ENCODE results near the gene TIAM2.
"Not testable (repeated sequence)": the region's sequence is repeated elsewhere in the genome, so short reads cannot be mapped to it uniquely, and the experiment has no call there.

The TIAM2 gene

DNA sequence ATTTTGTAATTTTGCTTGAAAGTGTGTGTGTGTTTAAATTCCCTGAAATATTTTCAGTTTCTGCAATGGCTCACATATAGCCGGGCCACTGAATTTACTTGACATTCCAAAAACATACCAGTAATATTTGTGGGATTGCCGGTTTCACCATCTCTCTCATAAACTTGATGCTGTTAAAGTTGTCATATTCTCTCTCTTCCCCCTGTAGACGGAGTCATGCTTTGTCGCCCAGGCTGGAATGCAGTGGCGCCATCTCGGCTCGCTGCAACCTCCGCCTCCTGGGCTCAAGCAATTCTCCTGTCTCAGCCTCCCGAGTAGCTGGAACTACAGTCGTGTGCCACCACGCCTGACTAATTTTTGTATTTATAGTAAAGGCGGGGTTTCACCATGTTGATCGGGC is 122.1 kb downstream of the TIAM2 start:
- in situ Hi-C loops (cut with MboI; ENCODE audit: low pct_unique_long_range_greater_than_20kb, low sequenced_read_pairs, unreplicated experiment): no loop called here
- TF ChIP-seq, protein P1, sequence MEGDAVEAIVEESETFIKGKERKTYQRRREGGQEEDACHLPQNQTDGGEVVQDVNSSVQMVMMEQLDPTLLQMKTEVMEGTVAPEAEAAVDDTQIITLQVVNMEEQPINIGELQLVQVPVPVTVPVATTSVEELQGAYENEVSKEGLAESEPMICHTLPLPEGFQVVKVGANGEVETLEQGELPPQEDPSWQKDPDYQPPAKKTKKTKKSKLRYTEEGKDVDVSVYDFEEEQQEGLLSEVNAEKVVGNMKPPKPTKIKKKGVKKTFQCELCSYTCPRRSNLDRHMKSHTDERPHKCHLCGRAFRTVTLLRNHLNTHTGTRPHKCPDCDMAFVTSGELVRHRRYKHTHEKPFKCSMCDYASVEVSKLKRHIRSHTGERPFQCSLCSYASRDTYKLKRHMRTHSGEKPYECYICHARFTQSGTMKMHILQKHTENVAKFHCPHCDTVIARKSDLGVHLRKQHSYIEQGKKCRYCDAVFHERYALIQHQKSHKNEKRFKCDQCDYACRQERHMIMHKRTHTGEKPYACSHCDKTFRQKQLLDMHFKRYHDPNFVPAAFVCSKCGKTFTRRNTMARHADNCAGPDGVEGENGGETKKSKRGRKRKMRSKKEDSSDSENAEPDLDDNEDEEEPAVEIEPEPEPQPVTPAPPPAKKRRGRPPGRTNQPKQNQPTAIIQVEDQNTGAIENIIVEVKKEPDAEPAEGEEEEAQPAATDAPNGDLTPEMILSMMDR (IDR thresholded peaks at IDR 0.05; ENCODE audit: extremely low read depth, insufficient read depth, missing control alignments): no peak
- DNase-seq (ENCODE audit: low spot score): no peak

GRCh38 chr6:155117785-155118184 is 122.7 kb downstream of the TIAM2 start:
- in situ Hi-C loops (cut with MboI; ENCODE audit: low pct_unique_long_range_greater_than_20kb, low sequenced_read_pairs, unreplicated experiment): no loop called here
- DNase-seq (ENCODE audit: low spot score): no peak
- TF ChIP-seq, protein P1 (IDR thresholded peaks at IDR 0.05; ENCODE audit: extremely low read depth, insufficient read depth, missing control alignments): no peak

- in situ Hi-C loops (cut with MboI; ENCODE audit: low pct_unique_long_range_greater_than_20kb, low sequenced_read_pairs, unreplicated experiment); DNase-seq (ENCODE audit: low spot score): not testable (repeated sequence)
Observed at GRCh38 chr6:155119201-155119600, 124.1 kb downstream of the TIAM2 start.

DNA sequence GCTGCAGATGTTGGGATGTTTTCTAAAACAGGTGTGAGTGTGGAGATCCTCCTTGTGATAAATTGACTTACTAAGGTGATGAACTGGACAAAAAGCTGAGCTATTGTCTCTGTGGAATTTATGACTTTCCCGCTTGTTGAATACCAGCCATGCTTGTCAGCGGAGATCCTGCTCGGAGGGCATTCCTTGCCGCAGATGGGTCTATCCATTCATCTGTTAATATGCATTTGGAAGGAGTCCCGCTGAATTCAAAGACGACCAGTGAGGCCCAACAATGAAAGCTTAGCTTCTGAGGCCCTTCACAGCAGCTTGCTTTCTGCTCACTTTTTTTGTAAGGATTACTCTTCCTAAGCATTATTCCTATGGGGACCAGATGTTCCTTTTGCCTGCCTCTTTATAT is 124.9 kb downstream of the TIAM2 start:
- DNase-seq (ENCODE audit: low spot score): no peak
- in situ Hi-C loops (cut with MboI; ENCODE audit: low pct_unique_long_range_greater_than_20kb, low sequenced_read_pairs, unreplicated experiment): no loop called here
- TF ChIP-seq, protein P1 (IDR thresholded peaks at IDR 0.05; ENCODE audit: extremely low read depth, insufficient read depth, missing control alignments): no peak

DNA sequence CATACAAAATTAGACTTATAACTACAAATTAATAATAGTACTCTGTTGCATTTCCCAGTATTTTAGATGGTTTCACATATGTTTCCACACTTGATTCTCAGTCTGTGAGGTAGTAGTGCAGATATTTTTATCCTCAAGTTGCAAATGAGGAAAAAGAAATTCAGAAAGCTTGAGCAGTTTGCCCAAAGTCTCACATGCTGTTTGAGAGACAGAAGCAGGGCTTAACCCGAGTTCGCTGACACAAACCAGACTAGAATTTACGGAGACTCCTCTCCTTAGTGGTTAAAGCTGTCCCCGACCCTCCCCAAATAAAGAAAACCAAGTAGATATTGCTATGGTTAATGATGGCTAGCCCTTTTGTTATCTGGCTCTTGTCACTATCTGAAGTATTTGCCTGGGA is 126.2 kb downstream of the TIAM2 start:
- DNase-seq (ENCODE audit: low spot score): no peak
- in situ Hi-C loops (cut with MboI; ENCODE audit: low pct_unique_long_range_greater_than_20kb, low sequenced_read_pairs, unreplicated experiment): no loop called here
- TF ChIP-seq, protein P1 (IDR thresholded peaks at IDR 0.05; ENCODE audit: extremely low read depth, insufficient read depth, missing control alignments): no peak

DNA sequence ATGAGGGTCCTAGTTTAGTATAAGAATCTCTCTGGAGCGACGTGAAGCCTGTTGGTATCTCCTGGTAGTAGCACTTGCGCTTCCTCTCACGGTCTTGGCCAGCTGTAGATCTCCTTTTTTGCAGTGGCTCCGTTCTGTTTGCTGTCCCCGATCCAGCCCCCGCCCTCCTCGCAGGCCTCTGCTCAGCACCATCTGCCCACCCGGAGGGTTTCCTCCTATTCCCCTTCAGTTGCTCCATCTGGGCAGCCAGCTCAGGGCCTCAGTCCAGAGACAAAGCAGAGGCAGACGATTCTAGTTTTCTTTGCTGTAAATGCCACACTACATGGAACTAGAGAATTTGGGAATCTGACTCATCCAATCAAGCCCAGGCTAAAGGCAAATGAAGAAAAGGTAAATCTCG is 126.6 kb downstream of the TIAM2 start:
- DNase-seq (ENCODE audit: low spot score): no peak
- in situ Hi-C loops (cut with MboI; ENCODE audit: low pct_unique_long_range_greater_than_20kb, low sequenced_read_pairs, unreplicated experiment): no loop called here
- TF ChIP-seq, protein P1 (IDR thresholded peaks at IDR 0.05; ENCODE audit: extremely low read depth, insufficient read depth, missing control alignments): no peak

- TF ChIP-seq, protein P1 (IDR thresholded peaks at IDR 0.05; ENCODE audit: extremely low read depth, insufficient read depth, missing control alignments): no peak
- DNase-seq (ENCODE audit: low spot score): no peak
- in situ Hi-C loops (cut with MboI; ENCODE audit: low pct_unique_long_range_greater_than_20kb, low sequenced_read_pairs, unreplicated experiment): no loop called here
Observed at GRCh38 chr6:155122199-155122950, 127.3 kb downstream of the TIAM2 start.
